Endothelial cell of hepatic sinusoid (primary cell): ENCODE measurements around the gene FGF12.

Experiments used
- in situ Hi-C: cut with HindIII; loops from 2 replicates; pipeline ENCODE4 v1.10.0; 2017; ENCODE audit warnings: low sequenced_read_pairs

The FGF12 gene

GRCh38 chr3:192156382-192156781 is 571.0 kb downstream of the FGF12 start:
- in situ Hi-C loops: no loop called here

GRCh38 chr3:192155194-192155593 is 572.1 kb downstream of the FGF12 start:
- in situ Hi-C loops: no loop called here

GRCh38 chr3:192133271-192133670 is 594.1 kb downstream of the FGF12 start:
- in situ Hi-C loops: no loop called here

- in situ Hi-C loops: no loop called here
These were observed 596.7 kb downstream of the FGF12 start for GRCh38 chr3:192130534-192131132.

GRCh38 chr3:192129586-192129985 is 597.8 kb downstream of the FGF12 start:
- in situ Hi-C loops: no loop called here

- in situ Hi-C loops: no loop called here
These were observed 598.4 kb downstream of the FGF12 start for GRCh38 chr3:192128922-192129321.

GRCh38 chr3:192128060-192128459 is 599.3 kb downstream of the FGF12 start:
- in situ Hi-C loops: no loop called here

GRCh38 chr3:192122832-192123594 is 604.3 kb downstream of the FGF12 start:
- in situ Hi-C loops: no loop called here

- in situ Hi-C loops: no loop called here
These were observed 605.4 kb downstream of the FGF12 start for GRCh38 chr3:192121923-192122322.

- in situ Hi-C loops: no loop called here
These were observed 618.5 kb downstream of the FGF12 start for GRCh38 chr3:192108820-192109219.

- in situ Hi-C loops: no loop called here
These were observed 620.8 kb downstream of the FGF12 start for GRCh38 chr3:192106543-192106942.

- in situ Hi-C loops: no loop called here
These were observed 634.8 kb downstream of the FGF12 start for GRCh38 chr3:192092388-192093005.

- in situ Hi-C loops: no loop called here
These were observed 635.5 kb downstream of the FGF12 start for GRCh38 chr3:192091831-192092230.

- in situ Hi-C loops: no loop called here
These were observed 636.8 kb downstream of the FGF12 start for GRCh38 chr3:192090586-192090985.
